SK-N-SH (cell line): ENCODE results near the gene PLA2G2D. TPM values are rescaled to one million over a fixed set of nuclear protein-coding genes. Genes with fewer than 3 reads are reported as not detected.

ENCODE experiments used
- CTCF ChIA-PET: fragments of 300-600, 350-600 bp; formaldehyde crosslinking; extraction: SDS; loops from one replicate; lab custom pipeline; 2021; lab: Yijun Ruan, JAX
- POLR2A ChIA-PET: fragments of 350-600 bp; sonication (Branson Sonifier 250); formaldehyde crosslinking; extraction: SDS; loops from one replicate; lab custom pipeline; 2020; ENCODE audit warnings: antibody characterized with exemption, inconsistent platforms; lab: Yijun Ruan, JAX
- DNase-seq: peaks from one replicate; pipeline ENCODE4 v3.0.0; 2012
- H2AFZ ChIP-seq: fragments of 200-600 bp; sonication (generic); 2 replicates; pipeline ENCODE4 v1.8.1; 2016; ENCODE audit warnings: antibody characterized with exemption, mild to moderate bottlenecking, low read depth
- H3F3A ChIP-seq: fragments of 200-600 bp; sonication (generic); replicated peaks from 2 replicates; pipeline ENCODE3; 2016; ENCODE audit warnings: antibody characterized with exemption, mild to moderate bottlenecking; ENCODE audit not compliant: insufficient read depth
- H3K27ac ChIP-seq, 2 experiments: fragments of 200-500 bp in 1 of 2; fragments of 200-600 bp in 1 of 2; sonication (Bioruptor generic) in 1 of 2; sonication (generic), shearing (Covaris generic) in 1 of 2; 2 replicates each; pipeline versions ENCODE4 v1.5.1 to v1.6.1; 2014 to 2016; ENCODE audit warnings: low read depth in 2 of 2, inconsistent platforms in 1 of 2, low read length in 1 of 2, mild to moderate bottlenecking in 1 of 2, mixed read lengths in 1 of 2
- H3K27me3 ChIP-seq: fragments of 200-600 bp; sonication (generic), shearing (Covaris generic); 2 replicates; pipeline ENCODE4 v1.6.1; 2016; ENCODE audit warnings: mixed run types; ENCODE audit not compliant: insufficient read depth
- H3K36me3 ChIP-seq, 2 experiments: fragments of 200-500 bp in 1 of 2; fragments of 200-600 bp in 1 of 2; sonication (Bioruptor generic) in 1 of 2; sonication (generic) in 1 of 2; replicated peaks in 1 of 2; 2 replicates each; pipeline versions ENCODE3 to v1.5.1; 2014 to 2016; ENCODE audit warnings: low read length in 1 of 2, mild to moderate bottlenecking in 1 of 2; ENCODE audit not compliant: insufficient read depth in 2 of 2, control insufficient read depth in 1 of 2
- H3K4me1 ChIP-seq, 2 experiments: fragments of 200-500 bp in 1 of 2; fragments of 200-600 bp in 1 of 2; sonication (Bioruptor generic) in 1 of 2; sonication (generic), shearing (Covaris generic) in 1 of 2; 2 replicates each; pipeline versions ENCODE4 v1.5.1 to v1.6.1; 2014 to 2016; ENCODE audit warnings: low read depth in 1 of 2, low read length in 1 of 2, mixed run types in 1 of 2; ENCODE audit not compliant: insufficient read depth in 2 of 2, control insufficient read depth in 1 of 2
- H3K4me2 ChIP-seq: fragments of 200-600 bp; sonication (generic), shearing (Covaris generic); 2 replicates; pipeline ENCODE4 v1.6.1; 2017; ENCODE audit warnings: mixed run types
- H3K4me3 ChIP-seq, 2 experiments: fragments of 200-500 bp in 1 of 2; fragments of 200-600 bp in 1 of 2; sonication (Bioruptor generic) in 1 of 2; sonication (generic), shearing (Covaris generic) in 1 of 2; 2 replicates each; pipeline versions ENCODE4 v1.5.1 to v1.8.1; 2014 to 2016; ENCODE audit warnings: low read depth in 2 of 2, inconsistent platforms in 1 of 2, low read length in 1 of 2, mild to moderate bottlenecking in 1 of 2, mixed read lengths in 1 of 2, moderate library complexity in 1 of 2
- H3K79me2 ChIP-seq: fragments of 200-600 bp; sonication (generic); 2 replicates; pipeline ENCODE4 v1.8.1; 2017; ENCODE audit warnings: mild to moderate bottlenecking; ENCODE audit not compliant: insufficient read depth
- H3K9ac ChIP-seq: fragments of 200-600 bp; sonication (generic); 2 replicates; pipeline ENCODE4 v1.6.1; 2017; ENCODE audit warnings: mixed run types
- H3K9me2 ChIP-seq: fragments of 200-600 bp; sonication (generic); 2 replicates; pipeline ENCODE4 v1.6.1; 2017; ENCODE audit warnings: mixed run types
- H3K9me3 ChIP-seq: fragments of 200-600 bp; sonication (generic); 2 replicates; pipeline ENCODE4 v1.6.1; 2017; ENCODE audit warnings: mixed run types, mild to moderate bottlenecking, moderate library complexity
- H4K20me1 ChIP-seq: fragments of 200-600 bp; sonication (generic); 2 replicates; pipeline ENCODE4 v1.6.1; 2017; ENCODE audit warnings: mild to moderate bottlenecking, mixed run types; ENCODE audit not compliant: insufficient read depth
- ELF1 ChIP-seq: IDR thresholded peaks from 2 replicates; pipeline ENCODE4 v1.4.0; 2012
- EZH2phosphoT487 ChIP-seq: fragments of 200-600 bp; sonication (generic); IDR thresholded peaks from 2 replicates; pipeline ENCODE4 v1.6.1; 2017; ENCODE audit warnings: low read depth, mixed run types, mild to moderate bottlenecking, antibody characterized with exemption, moderate library complexity, borderline replicate concordance
- FOSL2 ChIP-seq: IDR thresholded peaks from 2 replicates; pipeline ENCODE4 v1.4.0; 2012; ENCODE audit warnings: low read depth, mild to moderate bottlenecking, moderate library complexity, borderline replicate concordance
- FOXM1 ChIP-seq: IDR thresholded peaks from 2 replicates; pipeline ENCODE4 v1.4.0; 2012; ENCODE audit warnings: low read depth, mild to moderate bottlenecking
- GABPA ChIP-seq: IDR thresholded peaks from 2 replicates; pipeline ENCODE4 v1.4.0; 2012; ENCODE audit warnings: low read depth, mild to moderate bottlenecking
- MXI1 ChIP-seq: IDR thresholded peaks from 2 replicates; pipeline ENCODE4 v1.6.1; 2012; ENCODE audit warnings: mild to moderate bottlenecking, low read depth, low read length, improper control_type of control experiment
- POLR2AphosphoS5 ChIP-seq: IDR thresholded peaks from 2 replicates; pipeline ENCODE4 v1.6.1; 2012; ENCODE audit warnings: low read depth, low read length
- RCOR1 ChIP-seq: fragments of 150-350 bp; IDR thresholded peaks from 2 replicates; pipeline ENCODE4 v1.6.1; 2017; ENCODE audit warnings: antibody characterized with exemption, low read length
- RFX5 ChIP-seq: IDR thresholded peaks from 2 replicates; pipeline ENCODE4 v1.6.1; 2012; ENCODE audit warnings: mild to moderate bottlenecking, improper control_type of control experiment, low read length
- RXRA ChIP-seq: IDR thresholded peaks from 2 replicates; pipeline ENCODE4 v1.4.0; 2012; ENCODE audit warnings: low read depth, mild to moderate bottlenecking, borderline replicate concordance
- TAF1 ChIP-seq: IDR thresholded peaks from 2 replicates; pipeline ENCODE4 v1.6.1; 2012; ENCODE audit warnings: low read depth, mild to moderate bottlenecking, low read length, moderate library complexity, borderline replicate concordance
- TCF12 ChIP-seq: IDR thresholded peaks from 2 replicates; pipeline ENCODE4 v1.4.0; 2012
- TEAD4 ChIP-seq: IDR thresholded peaks from 2 replicates; pipeline ENCODE4 v1.4.0; 2012; ENCODE audit warnings: mild to moderate bottlenecking, borderline replicate concordance; ENCODE audit not compliant: insufficient read depth
- WGBS: methylation state at CpG from one replicate; pipeline ENCODE4 v1.1.6; 2017; ENCODE audit warnings: low lambda C conversion rate; 5-methylcytosine and 5-hydroxymethylcytosine counted together
- polyA plus RNA-seq, 3 experiments: library from polyadenylated mRNA; depleted of rRNA; stranded (reverse); fragments of >200 nt; gene quantifications; 2 replicates each; pipeline ENCODE4 v1.2.3, GENCODE V29; 2012
- TF ChIP-seq, protein P1 (sequence below): fragments of 150-350 bp; IDR thresholded peaks from 2 replicates; pipeline ENCODE4 v1.6.1; 2016; ENCODE audit warnings: mild to moderate bottlenecking, low read depth, low read length
- TF ChIP-seq, protein P2 (sequence below): IDR thresholded peaks from 2 replicates; pipeline ENCODE4 v1.6.1; 2012; ENCODE audit warnings: mild to moderate bottlenecking, low read depth, low read length, moderate library complexity
- TF ChIP-seq, protein P3 (sequence below): fragments of 150-350 bp; IDR thresholded peaks from 2 replicates; pipeline ENCODE4 v1.6.1; 2017; ENCODE audit warnings: antibody characterized with exemption, low read length, low read depth, borderline replicate concordance
- TF ChIP-seq, protein P4 (sequence below): fragments of 200-600 bp; sonication (generic); IDR thresholded peaks from 2 replicates; pipeline ENCODE4 v1.6.1; 2017; ENCODE audit warnings: antibody characterized with exemption, mild to moderate bottlenecking, moderate library complexity
- TF ChIP-seq, protein P5 (sequence below): IDR thresholded peaks from 2 replicates; pipeline ENCODE4 v1.4.0; 2012; ENCODE audit warnings: low read depth, borderline replicate concordance

Gene PLA2G2D
- polyA plus RNA-seq, 1 of the 3 experiments (the other 2 are of a cell fraction) = not detected

DNA sequence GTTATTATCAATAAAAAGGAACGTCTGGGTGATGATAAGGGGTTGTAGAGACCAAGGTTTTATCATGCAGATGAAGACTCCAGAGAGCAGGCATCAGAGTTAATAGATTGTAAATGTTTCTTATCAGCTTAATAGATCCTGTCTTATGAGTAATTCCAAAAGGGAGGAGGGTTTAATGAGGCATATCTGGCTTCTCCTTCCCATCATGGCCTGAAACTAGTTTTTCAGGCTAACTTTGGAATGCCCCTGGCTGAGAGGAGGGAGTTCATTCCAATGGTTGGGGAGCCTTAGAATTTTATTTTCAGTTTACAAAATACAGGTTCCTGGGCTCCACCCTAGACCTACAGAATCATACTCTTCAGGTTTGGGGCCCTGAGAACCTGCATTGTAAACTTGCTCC, 13.5 kb downstream of the PLA2G2D start:
- Histone ChIP-seq H3K4me2 (no peak overlapping the region), H3K4me3 (no peak overlapping the region), H3K9me2 (no peaks in the 10 kb centered on the region), H3K9ac (no peak overlapping the region), H3F3A (no peaks in the 10 kb centered on the region), H4K20me1 (no peaks in the 10 kb centered on the region), H3K27ac (no peak overlapping the region), H2AFZ (no peak overlapping the region), H3K4me1 (no peaks in the 10 kb centered on the region), H3K36me3 (no peaks in the 10 kb centered on the region), H3K27me3 (no peaks in the 10 kb centered on the region), H3K9me3 (no peaks in the 10 kb centered on the region), H3K79me2 (no peaks in the 10 kb centered on the region)
- no peak for DNase-seq
- CTCF ChIA-PET = no interaction called here
- 0% methylated on average over 1 of the region's 1 CpG for WGBS
- peak; percentile 8; the same call in 1 of the 2 replicates for TF ChIP-seq FOSL2
- TF ChIP-seq GABPA = no peak
- TF ChIP-seq MXI1 = no peak
- TF ChIP-seq, protein P1, sequence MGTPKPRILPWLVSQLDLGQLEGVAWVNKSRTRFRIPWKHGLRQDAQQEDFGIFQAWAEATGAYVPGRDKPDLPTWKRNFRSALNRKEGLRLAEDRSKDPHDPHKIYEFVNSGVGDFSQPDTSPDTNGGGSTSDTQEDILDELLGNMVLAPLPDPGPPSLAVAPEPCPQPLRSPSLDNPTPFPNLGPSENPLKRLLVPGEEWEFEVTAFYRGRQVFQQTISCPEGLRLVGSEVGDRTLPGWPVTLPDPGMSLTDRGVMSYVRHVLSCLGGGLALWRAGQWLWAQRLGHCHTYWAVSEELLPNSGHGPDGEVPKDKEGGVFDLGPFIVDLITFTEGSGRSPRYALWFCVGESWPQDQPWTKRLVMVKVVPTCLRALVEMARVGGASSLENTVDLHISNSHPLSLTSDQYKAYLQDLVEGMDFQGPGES = no peak
- TF ChIP-seq, protein P2, sequence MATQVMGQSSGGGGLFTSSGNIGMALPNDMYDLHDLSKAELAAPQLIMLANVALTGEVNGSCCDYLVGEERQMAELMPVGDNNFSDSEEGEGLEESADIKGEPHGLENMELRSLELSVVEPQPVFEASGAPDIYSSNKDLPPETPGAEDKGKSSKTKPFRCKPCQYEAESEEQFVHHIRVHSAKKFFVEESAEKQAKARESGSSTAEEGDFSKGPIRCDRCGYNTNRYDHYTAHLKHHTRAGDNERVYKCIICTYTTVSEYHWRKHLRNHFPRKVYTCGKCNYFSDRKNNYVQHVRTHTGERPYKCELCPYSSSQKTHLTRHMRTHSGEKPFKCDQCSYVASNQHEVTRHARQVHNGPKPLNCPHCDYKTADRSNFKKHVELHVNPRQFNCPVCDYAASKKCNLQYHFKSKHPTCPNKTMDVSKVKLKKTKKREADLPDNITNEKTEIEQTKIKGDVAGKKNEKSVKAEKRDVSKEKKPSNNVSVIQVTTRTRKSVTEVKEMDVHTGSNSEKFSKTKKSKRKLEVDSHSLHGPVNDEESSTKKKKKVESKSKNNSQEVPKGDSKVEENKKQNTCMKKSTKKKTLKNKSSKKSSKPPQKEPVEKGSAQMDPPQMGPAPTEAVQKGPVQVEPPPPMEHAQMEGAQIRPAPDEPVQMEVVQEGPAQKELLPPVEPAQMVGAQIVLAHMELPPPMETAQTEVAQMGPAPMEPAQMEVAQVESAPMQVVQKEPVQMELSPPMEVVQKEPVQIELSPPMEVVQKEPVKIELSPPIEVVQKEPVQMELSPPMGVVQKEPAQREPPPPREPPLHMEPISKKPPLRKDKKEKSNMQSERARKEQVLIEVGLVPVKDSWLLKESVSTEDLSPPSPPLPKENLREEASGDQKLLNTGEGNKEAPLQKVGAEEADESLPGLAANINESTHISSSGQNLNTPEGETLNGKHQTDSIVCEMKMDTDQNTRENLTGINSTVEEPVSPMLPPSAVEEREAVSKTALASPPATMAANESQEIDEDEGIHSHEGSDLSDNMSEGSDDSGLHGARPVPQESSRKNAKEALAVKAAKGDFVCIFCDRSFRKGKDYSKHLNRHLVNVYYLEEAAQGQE = no peak
- no peak for TF ChIP-seq EZH2phosphoT487
- TF ChIP-seq RCOR1 = no peak
- TF ChIP-seq TAF1 = no peak
- no peak for TF ChIP-seq POLR2AphosphoS5
- TF ChIP-seq, protein P3, sequence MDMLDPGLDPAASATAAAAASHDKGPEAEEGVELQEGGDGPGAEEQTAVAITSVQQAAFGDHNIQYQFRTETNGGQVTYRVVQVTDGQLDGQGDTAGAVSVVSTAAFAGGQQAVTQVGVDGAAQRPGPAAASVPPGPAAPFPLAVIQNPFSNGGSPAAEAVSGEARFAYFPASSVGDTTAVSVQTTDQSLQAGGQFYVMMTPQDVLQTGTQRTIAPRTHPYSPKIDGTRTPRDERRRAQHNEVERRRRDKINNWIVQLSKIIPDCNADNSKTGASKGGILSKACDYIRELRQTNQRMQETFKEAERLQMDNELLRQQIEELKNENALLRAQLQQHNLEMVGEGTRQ = no peak
- TF ChIP-seq TCF12 = peak; percentile 42
- POLR2A ChIA-PET = no interaction called here

DNA sequence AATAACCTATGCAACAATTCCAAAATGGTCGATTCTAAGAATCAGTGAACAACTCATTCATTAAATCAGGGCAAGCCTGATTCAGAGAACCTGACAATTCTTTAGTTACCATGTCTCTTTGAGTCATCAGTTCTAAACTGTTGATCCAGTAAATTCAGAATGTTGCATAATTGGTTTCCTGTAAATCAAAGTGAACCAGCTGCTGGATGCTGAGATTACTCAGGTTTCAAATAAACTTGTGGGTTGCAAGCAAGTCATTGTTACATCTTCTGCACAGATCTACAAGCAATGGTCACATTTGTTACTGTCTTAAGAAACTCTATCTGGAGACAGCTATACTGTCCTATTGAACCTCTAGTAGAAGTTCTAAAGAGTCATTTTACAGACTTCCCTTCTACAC, 16.5 kb downstream of the PLA2G2D start:
- H3K4me3 ChIP-seq = no peak overlapping the region
- ChIA-PET CTCF (interaction anchor here (1.7 to 2.0 kb wide), 2 partner anchors 50 to 128 kb away, joined by 4 to 22 read pairs; no protein-coding TSS in a partner anchor), POLR2A (no interaction called here)
- no peak overlapping the region for H2AFZ ChIP-seq
- H3K79me2 ChIP-seq = no peaks in the 10 kb centered on the region
- H3K9ac ChIP-seq = no peak overlapping the region
- H3K9me2 ChIP-seq = no peaks in the 10 kb centered on the region
- peaks cover 8% of the 10 kb centered on the region; the same call in 1 of the 2 replicates for H3K27me3 ChIP-seq
- no peaks in the 10 kb centered on the region for H4K20me1 ChIP-seq
- H3K4me1 ChIP-seq = no peaks in the 10 kb centered on the region
- H3K27ac ChIP-seq = no peak overlapping the region
- 8% methylated on average over 1 of the region's 1 CpG for WGBS
- DNase-seq = no peak
- H3K4me2 ChIP-seq = no peak overlapping the region
- H3K36me3 ChIP-seq = no peaks in the 10 kb centered on the region
- no peaks in the 10 kb centered on the region for H3F3A ChIP-seq
- no peaks in the 10 kb centered on the region for H3K9me3 ChIP-seq
- no peak for TF ChIP-seq RXRA
- TF ChIP-seq, protein P4, sequence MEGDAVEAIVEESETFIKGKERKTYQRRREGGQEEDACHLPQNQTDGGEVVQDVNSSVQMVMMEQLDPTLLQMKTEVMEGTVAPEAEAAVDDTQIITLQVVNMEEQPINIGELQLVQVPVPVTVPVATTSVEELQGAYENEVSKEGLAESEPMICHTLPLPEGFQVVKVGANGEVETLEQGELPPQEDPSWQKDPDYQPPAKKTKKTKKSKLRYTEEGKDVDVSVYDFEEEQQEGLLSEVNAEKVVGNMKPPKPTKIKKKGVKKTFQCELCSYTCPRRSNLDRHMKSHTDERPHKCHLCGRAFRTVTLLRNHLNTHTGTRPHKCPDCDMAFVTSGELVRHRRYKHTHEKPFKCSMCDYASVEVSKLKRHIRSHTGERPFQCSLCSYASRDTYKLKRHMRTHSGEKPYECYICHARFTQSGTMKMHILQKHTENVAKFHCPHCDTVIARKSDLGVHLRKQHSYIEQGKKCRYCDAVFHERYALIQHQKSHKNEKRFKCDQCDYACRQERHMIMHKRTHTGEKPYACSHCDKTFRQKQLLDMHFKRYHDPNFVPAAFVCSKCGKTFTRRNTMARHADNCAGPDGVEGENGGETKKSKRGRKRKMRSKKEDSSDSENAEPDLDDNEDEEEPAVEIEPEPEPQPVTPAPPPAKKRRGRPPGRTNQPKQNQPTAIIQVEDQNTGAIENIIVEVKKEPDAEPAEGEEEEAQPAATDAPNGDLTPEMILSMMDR = no peak
- TF ChIP-seq FOXM1 = no peak
- TF ChIP-seq, protein P5, sequence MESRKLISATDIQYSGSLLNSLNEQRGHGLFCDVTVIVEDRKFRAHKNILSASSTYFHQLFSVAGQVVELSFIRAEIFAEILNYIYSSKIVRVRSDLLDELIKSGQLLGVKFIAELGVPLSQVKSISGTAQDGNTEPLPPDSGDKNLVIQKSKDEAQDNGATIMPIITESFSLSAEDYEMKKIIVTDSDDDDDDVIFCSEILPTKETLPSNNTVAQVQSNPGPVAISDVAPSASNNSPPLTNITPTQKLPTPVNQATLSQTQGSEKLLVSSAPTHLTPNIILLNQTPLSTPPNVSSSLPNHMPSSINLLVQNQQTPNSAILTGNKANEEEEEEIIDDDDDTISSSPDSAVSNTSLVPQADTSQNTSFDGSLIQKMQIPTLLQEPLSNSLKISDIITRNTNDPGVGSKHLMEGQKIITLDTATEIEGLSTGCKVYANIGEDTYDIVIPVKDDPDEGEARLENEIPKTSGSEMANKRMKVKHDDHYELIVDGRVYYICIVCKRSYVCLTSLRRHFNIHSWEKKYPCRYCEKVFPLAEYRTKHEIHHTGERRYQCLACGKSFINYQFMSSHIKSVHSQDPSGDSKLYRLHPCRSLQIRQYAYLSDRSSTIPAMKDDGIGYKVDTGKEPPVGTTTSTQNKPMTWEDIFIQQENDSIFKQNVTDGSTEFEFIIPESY = no peak
- TF ChIP-seq RFX5 = no peak
- no peak for TF ChIP-seq RCOR1
- no peak for TF ChIP-seq TEAD4
- TF ChIP-seq POLR2AphosphoS5 = no peak
- no peak for TF ChIP-seq ELF1
